Vagina (tissue), 2 donors: ENCODE results near the gene C1R.

ENCODE experiments used
- CTCF ChIP-seq, 3 experiments: fragments of 450-650 bp in 2 of 3; fragments of 200-600 bp in 1 of 3; sonication (generic) in 1 of 3; IDR thresholded peaks; one replicate each; pipeline ENCODE4 v1.5.1; 2017 to 2019; ENCODE audit warnings: antibody characterized with exemption in 3 of 3, mild to moderate bottlenecking in 2 of 3, moderate library complexity in 2 of 3
- POLR2AphosphoS5 ChIP-seq, 2 donors: sonication (generic); formaldehyde crosslinking; IDR thresholded peaks; one replicate each; pipeline ENCODE4 v1.9.0; 2017; ENCODE audit warnings: antibody characterized with exemption in 2 of 2, mild to moderate bottlenecking in 2 of 2, low read depth in 1 of 2; ENCODE audit not compliant: insufficient read depth in 1 of 2

- TF ChIP-seq POLR2AphosphoS5 (IDR thresholded peaks at IDR 0.05; ENCODE audit: insufficient read depth in 1 of 2, low read depth in 1 of 2) (no peak), CTCF (IDR thresholded peaks at IDR 0.05) (no peak)
Measured at GRCh38 chr12:7112041-7112440, 19.8 kb upstream of the C1R start.
